ENCODE results near the gene CDK14. TPM values are rescaled to one million over a fixed set of nuclear protein-coding genes. Genes with fewer than 3 reads are reported as not detected.

Gene CDK14
- total RNA-seq, 1 donor from 2014 or later, result 58.6 TPM

DNA sequence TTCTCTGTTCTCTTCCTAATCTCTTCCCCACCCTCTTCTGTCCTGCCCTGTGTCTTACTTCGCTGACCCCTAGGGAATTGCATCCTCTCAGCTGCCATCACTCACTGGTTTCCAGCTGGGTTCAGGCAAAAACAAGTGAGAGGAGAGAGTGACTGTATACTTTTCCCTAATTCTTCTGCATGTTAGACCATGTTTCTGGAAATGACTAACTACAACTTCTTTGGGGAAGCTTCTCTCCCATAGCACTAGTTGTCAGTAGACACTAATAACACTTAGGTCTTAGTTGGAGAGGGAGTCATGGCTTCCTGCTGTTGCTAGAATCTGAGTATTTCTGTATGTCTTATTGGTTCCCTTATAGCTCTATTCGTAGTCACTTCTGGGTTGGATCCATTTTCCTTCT lies 369.1 kb downstream of the CDK14 start:
- Histone ChIP-seq H3K36me3 (no peaks in the 10 kb centered on the region), H3K27ac (no peak overlapping the region), H3K4me1 (no peaks in the 10 kb centered on the region), H3K9me3 (no peaks in the 10 kb centered on the region), H3K27me3 (ENCODE audit: low read depth) (no peaks in the 10 kb centered on the region), H3K4me3 (no peak overlapping the region)
- intact Hi-C loops (cut with DNase I), result no loop called here
- ATAC-seq (no peak), DNase-seq (no peak)
- TF ChIP-seq, protein P1, sequence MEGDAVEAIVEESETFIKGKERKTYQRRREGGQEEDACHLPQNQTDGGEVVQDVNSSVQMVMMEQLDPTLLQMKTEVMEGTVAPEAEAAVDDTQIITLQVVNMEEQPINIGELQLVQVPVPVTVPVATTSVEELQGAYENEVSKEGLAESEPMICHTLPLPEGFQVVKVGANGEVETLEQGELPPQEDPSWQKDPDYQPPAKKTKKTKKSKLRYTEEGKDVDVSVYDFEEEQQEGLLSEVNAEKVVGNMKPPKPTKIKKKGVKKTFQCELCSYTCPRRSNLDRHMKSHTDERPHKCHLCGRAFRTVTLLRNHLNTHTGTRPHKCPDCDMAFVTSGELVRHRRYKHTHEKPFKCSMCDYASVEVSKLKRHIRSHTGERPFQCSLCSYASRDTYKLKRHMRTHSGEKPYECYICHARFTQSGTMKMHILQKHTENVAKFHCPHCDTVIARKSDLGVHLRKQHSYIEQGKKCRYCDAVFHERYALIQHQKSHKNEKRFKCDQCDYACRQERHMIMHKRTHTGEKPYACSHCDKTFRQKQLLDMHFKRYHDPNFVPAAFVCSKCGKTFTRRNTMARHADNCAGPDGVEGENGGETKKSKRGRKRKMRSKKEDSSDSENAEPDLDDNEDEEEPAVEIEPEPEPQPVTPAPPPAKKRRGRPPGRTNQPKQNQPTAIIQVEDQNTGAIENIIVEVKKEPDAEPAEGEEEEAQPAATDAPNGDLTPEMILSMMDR (IDR thresholded peaks at IDR 0.05), result no peak

DNA sequence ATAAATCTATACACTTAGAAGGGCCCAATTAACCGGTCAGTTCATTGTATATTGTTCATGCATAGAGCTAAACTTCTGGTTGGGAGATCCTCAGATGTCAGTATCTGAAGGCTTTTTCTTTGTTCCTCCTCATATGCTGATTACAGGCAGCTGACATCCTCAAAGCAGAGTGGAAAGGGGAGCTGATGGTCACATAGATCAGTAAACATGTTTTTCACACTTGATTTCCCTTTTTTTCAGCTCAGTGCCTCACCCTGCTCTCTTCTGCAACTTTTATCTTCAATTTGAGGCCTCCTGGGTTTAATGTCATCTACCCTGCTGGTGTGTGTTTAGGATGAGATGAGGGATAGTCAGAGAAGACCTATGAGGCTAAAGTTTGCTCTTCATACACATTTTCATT lies 370.2 kb downstream of the CDK14 start:
- no peaks in the 10 kb centered on the region for H3K27me3 ChIP-seq (ENCODE audit: low read depth)
- no peaks in the 10 kb centered on the region for H3K36me3 ChIP-seq
- DNase-seq (no peak), ATAC-seq (no peak)
- TF ChIP-seq, protein P1 (IDR thresholded peaks at IDR 0.05), result no peak
- H3K27ac ChIP-seq, result no peak overlapping the region
- H3K4me3 ChIP-seq, result no peak overlapping the region
- no peaks in the 10 kb centered on the region for H3K4me1 ChIP-seq
- H3K9me3 ChIP-seq, result no peaks in the 10 kb centered on the region
- intact Hi-C loops (cut with DNase I), result no loop called here

DNA sequence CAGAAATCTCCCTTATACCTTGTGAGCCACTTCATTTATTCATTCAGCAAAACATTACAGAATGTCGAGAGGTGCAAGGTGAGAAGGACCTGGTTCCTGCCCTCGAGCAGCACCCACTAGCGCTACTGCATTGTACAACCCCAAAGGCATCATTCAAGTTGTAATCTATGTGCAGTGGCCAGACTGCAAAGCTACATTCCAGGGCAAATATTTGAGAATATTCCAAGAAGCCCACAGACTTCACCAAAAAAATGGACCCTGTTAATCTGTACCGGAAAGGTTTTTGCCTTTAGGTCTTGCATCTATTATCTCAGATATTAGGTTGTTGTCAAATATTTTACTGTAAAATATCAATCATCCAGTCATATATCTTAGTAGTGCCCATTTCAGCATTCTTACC lies 372.8 kb downstream of the CDK14 start:
- intact Hi-C loops (cut with DNase I), result no loop called here
- TF ChIP-seq, protein P1 (IDR thresholded peaks at IDR 0.05), result no peak
- H3K27ac ChIP-seq, result no peak overlapping the region
- H3K4me3 ChIP-seq, result no peak overlapping the region
- H3K9me3 ChIP-seq, result peaks cover 4% of the 10 kb centered on the region
- no peak for ATAC-seq
- no peaks in the 10 kb centered on the region for H3K27me3 ChIP-seq (ENCODE audit: low read depth)
- no peaks in the 10 kb centered on the region for H3K4me1 ChIP-seq
- no peak for DNase-seq
- no peaks in the 10 kb centered on the region for H3K36me3 ChIP-seq

DNA sequence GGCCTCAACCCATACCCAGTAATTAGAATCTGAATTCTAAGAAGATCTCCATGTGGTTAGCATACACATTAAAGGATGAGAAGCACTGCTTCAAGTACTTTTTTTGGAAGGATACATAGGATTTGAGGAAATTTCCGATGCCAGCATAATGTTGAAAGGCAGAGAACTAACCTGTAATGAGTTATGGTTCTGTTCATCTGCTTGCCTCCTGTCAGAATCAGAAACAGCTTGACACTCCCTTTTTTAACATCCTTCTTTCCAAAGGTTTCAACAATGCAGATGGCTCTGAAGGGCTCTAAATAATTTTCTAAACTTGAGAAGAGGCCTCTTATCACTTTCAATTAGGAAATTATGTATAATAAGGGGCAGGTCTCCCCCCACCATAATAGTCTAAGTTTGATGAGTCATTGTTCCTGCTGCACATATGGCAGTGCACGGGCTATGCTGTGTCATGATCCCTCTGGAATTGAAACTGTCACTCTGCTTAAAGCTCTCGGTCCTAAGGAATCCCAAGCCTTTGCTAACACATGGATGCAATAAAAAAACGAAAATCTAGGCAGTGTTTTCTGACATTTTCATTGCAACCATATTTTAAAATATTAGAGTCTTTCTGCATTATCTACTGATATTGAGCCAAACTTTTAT lies 376.9 kb downstream of the CDK14 start:
- H3K27ac ChIP-seq, result no peak overlapping the region
- ATAC-seq, result no peak
- peaks cover 5% of the 10 kb centered on the region for H3K9me3 ChIP-seq
- TF ChIP-seq, protein P1 (IDR thresholded peaks at IDR 0.05), result no peak
- DNase-seq, result no peak
- intact Hi-C loops (cut with DNase I), result no loop called here
- H3K4me3 ChIP-seq, result no peak overlapping the region
- H3K27me3 ChIP-seq (ENCODE audit: low read depth), result no peaks in the 10 kb centered on the region
- H3K4me1 ChIP-seq, result no peaks in the 10 kb centered on the region
- H3K36me3 ChIP-seq, result no peaks in the 10 kb centered on the region

DNA sequence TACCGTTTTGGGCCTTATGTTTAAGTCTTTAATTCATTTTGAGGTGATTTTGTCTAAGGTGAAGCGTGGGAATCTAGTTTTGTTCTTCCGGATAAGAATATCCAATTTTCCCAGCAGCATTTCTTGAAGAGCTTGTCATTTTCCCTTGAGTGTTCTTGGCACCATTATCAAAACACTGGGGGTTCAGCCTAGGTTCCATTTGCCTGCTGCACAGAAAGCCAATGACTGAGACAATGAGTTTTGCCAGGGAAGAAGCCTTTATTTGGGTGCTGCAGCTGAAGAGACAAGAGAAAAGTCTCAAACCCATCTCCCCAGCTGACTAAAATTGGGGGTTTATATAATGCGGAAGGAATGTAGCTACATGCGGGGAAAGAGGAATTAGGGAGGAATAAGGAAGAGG lies 380.9 kb downstream of the CDK14 start:
- Histone ChIP-seq H3K9me3 (peaks cover 5% of the 10 kb centered on the region), H3K36me3 (no peaks in the 10 kb centered on the region), H3K4me3 (no peak overlapping the region), H3K27me3 (ENCODE audit: low read depth) (no peaks in the 10 kb centered on the region), H3K4me1 (no peaks in the 10 kb centered on the region), H3K27ac (no peak overlapping the region)
- intact Hi-C loops (cut with DNase I), result no loop called here
- ATAC-seq, result no peak
- TF ChIP-seq, protein P1 (IDR thresholded peaks at IDR 0.05), result no peak
- no peak for DNase-seq

Measured in lower lobe of right lung (tissue), 2 donors.